Mesodermal cell (in vitro differentiated cells): Measurements from ENCODE around the gene MSMP.

Source experiments
- H3K27ac ChIP-seq: 2 replicates; pipeline ENCODE4 v1.7.0; 2013; ENCODE audit warnings: mild to moderate bottlenecking, low read depth, low read length, moderate library complexity; ENCODE audit not compliant: severe bottlenecking
- H3K36me3 ChIP-seq: 2 replicates; pipeline ENCODE4 v1.7.1; 2013; ENCODE audit warnings: mild to moderate bottlenecking, low read length, moderate library complexity; ENCODE audit not compliant: control insufficient read depth, insufficient read depth
- H3K4me1 ChIP-seq: one replicate; pipeline ENCODE4 v1.7.1; 2013; ENCODE audit warnings: mild to moderate bottlenecking, low read length; ENCODE audit not compliant: insufficient read depth, control insufficient read depth, poor library complexity, severe bottlenecking
- H3K4me3 ChIP-seq: 2 replicates; pipeline ENCODE4 v1.7.0; 2013; ENCODE audit warnings: low read length, control low read depth, mild to moderate bottlenecking; ENCODE audit not compliant: insufficient read depth, poor library complexity, severe bottlenecking; ENCODE audit errors: extremely low read depth
- H3K9me3 ChIP-seq: 2 replicates; pipeline ENCODE4 v1.7.1; 2013; ENCODE audit warnings: mild to moderate bottlenecking, low read length, moderate library complexity; ENCODE audit not compliant: control insufficient read depth
- WGBS, 2 experiments: methylation state at CpG; one replicate each; pipeline ENCODE4 v1.1.5; 2013; ENCODE audit warnings: missing lambda C conversion rate in 2 of 2; ENCODE audit not compliant: insufficient coverage in 2 of 2; 5-methylcytosine and 5-hydroxymethylcytosine counted together

The MSMP gene

GRCh38 chr9:35757226-35757891, 3.3 kb upstream of the MSMP start:
- WGBS, 2 experiments: 3 to 13% methylated on average over 18 to 20 of the region's 20 CpGs
- peak overlapping the region; percentile 73 for H3K27ac ChIP-seq
- peaks cover 27% of the 10 kb centered on the region for H3K36me3 ChIP-seq
- no peaks in the 10 kb centered on the region for H3K9me3 ChIP-seq
- H3K4me1 ChIP-seq: peaks cover 17% of the 10 kb centered on the region
- H3K4me3 ChIP-seq: peak overlapping the region; percentile 50

DNA sequence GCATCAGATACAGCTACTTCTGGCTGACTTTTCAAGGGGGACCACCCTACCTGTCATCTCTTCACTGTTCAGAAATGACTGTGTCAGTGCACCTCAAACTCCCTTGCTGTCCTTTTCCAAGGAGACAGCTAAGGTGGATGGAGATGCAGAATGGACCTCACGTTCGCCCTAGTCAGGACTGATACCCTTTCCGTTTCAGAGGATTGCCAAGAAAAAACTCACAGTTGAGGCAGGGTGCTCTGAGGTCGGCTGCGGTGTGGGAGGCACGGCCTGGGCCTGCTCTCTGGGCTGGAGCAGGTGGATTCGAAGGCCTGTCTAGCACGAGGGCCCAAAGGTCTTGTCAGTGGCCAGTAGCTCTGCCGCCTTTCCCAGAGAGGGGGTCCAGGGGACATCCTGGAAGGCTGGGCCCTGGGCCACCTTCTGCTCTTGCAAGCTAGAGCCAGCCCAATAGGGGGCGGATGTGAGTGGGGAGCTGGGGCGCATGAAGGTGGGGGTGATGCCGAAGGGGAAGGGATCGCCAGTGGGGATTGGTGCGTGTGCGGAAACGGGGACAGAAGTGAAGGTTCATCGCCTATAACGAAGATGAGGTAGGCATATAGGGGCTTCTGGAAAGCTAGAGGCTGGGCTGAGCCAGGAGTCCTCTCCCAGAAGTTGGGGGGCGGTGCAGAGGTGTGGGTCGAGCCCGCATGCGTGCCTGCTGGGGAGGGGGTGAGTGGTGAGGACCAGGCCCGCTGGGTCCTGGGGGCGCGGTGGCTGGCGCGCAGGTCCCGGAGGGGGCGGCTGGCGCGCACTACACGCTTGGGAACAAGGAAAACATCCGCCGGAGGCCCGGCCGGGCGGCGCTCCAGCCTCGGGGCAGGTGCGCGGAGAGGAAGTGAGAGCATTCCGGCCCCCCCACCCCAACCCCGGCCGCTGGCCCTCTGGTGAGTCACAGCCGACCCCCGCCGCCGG, 2.5 kb upstream of the MSMP start:
- Histone ChIP-seq H3K4me3 (peak overlapping the region; percentile 50), H3K36me3 (peaks cover 34% of the 10 kb centered on the region), H3K27ac (peak overlapping the region; percentile 73), H3K9me3 (no peaks in the 10 kb centered on the region), H3K4me1 (peaks cover 17% of the 10 kb centered on the region)
- 25 to 26% methylated on average over 31 of the region's 48 CpGs for WGBS, 2 experiments

- no peak overlapping the region for H3K27ac ChIP-seq
- H3K36me3 ChIP-seq: peaks cover 34% of the 10 kb centered on the region
- no peaks in the 10 kb centered on the region for H3K9me3 ChIP-seq
- no peak overlapping the region for H3K4me3 ChIP-seq
- WGBS, 2 experiments: 88 to 98% methylated on average over 3 to 4 of the region's 4 CpGs
- peaks cover 20% of the 10 kb centered on the region for H3K4me1 ChIP-seq
These were observed 995 bp upstream of the MSMP start for GRCh38 chr9:35755071-35755470.

DNA sequence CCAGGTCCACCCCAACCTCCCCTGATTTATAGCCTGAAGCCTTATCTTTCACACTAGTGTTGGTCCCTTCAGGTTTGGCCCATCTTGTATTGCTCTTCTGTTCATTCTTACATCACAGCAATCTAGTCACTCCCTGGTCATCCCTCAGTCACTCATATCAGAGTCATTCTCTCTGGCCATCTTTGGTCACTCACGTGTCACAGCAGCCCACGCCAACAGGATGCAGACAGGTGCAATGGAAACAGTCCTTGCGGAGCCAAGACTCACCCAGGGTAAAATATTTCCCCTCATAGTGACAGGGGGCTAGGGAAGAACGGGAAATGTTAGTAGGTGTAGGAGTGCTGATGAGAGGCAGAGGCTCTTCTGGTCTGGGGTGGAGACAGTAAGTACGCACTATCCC, 610 bp downstream of the MSMP start:
- H3K9me3 ChIP-seq: no peaks in the 10 kb centered on the region
- no peak overlapping the region for H3K4me3 ChIP-seq
- H3K36me3 ChIP-seq: peaks cover 34% of the 10 kb centered on the region
- H3K4me1 ChIP-seq: peaks cover 22% of the 10 kb centered on the region
- no peak overlapping the region for H3K27ac ChIP-seq
- 92 to 100% methylated on average over 1 to 3 of the region's 5 CpGs for WGBS, 2 experiments

DNA sequence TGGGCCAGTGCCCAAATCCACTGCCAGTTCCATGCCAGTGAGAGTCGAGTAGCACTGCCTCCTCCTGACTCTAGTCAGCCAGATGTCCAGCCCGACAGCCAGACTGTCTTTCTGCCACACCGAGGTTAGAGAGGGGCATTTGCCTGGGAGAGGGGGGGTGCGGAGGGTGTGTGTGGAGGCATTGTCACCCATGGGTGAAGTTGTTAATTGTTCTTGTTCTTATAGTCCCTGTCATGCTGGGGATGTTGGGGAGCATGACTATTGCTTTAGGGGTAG, 3.9 kb downstream of the MSMP start:
- WGBS, 2 experiments: 95% methylated on average over 3 of the region's 4 CpGs; no CpG with 5 or more reads in 1 of the 2 experiments
- H3K4me3 ChIP-seq: peak overlapping the region; percentile 89

DNA sequence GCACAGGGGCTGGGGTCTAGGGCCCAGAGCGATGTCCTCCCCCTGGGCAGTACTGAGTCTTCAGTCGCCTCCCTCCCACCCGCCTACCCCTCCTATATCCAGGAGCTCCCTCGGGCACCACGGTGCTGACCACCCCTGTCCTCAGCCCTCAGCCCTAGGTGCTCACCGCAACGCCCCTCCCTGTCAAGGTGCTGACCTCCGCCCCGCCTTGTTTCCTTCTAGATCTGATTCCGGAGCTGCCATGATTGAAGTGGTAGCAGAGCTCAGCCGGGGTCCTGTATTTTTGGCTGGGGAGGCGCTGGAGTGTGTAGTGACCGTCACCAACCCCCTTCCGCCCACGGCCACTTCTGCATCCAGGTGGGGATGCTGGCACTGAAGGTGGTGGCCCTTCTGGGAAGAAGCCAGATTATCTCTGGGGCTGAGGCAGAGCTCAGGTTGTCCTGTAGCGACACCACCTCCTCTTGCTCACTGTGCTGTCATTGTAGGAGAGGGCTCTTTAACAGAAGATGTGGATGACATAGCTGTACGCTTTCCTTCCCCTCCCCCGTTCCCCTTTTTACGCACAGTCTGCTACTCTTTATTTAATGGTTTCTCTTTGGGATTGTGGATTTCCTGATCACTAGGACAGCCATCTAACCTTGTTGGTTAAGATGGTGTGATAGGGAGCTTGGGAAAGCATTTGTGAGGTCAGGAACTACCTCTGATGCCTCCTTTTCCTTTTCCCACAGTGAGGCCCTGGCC, 4.4 kb downstream of the MSMP start:
- H3K4me1 ChIP-seq: peaks cover 28% of the 10 kb centered on the region
- H3K27ac ChIP-seq: peak overlapping the region; percentile 60
- H3K9me3 ChIP-seq: no peaks in the 10 kb centered on the region
- WGBS, 2 experiments: 19 to 34% methylated on average over 6 to 7 of the region's 19 CpGs
- H3K4me3 ChIP-seq: peak overlapping the region; percentile 89
- H3K36me3 ChIP-seq: peaks cover 58% of the 10 kb centered on the region

More for the DNA sequence above, 3.9 kb downstream of the MSMP start:
- Histone ChIP-seq H3K4me1 (peaks cover 28% of the 10 kb centered on the region), H3K9me3 (no peaks in the 10 kb centered on the region), H3K27ac (no peak overlapping the region), H3K36me3 (peaks cover 57% of the 10 kb centered on the region)

- peak within 1 kb of the TSS; percentile 89 for H3K4me3 ChIP-seq
- H3K27ac ChIP-seq: peak within 1 kb of the TSS; percentile 60
- WGBS, 2 experiments: 0% methylated on average over 40 to 68 of the region's 69 CpGs
- no peaks in the 10 kb centered on the region for H3K9me3 ChIP-seq
- peaks cover 58% of the 10 kb centered on the region for H3K36me3 ChIP-seq
- H3K4me1 ChIP-seq: peaks cover 30% of the 10 kb centered on the region
These were observed 5.1 kb downstream of the MSMP start, which contains the start of the genes GBA2 and RGP1 for GRCh38 chr9:35748858-35749514. GBA2 (minus strand) TSS chr9:35749228; CDS start chr9:35748704, 524 bp downstream. RGP1 (plus strand) TSS chr9:35749287; CDS start chr9:35749756, 469 bp downstream.

- H3K4me3 ChIP-seq: peak overlapping the region; percentile 89
- peaks cover 28% of the 10 kb centered on the region for H3K4me1 ChIP-seq
- no peaks in the 10 kb centered on the region for H3K9me3 ChIP-seq
- WGBS, 2 experiments: 1% methylated on average over 21 to 23 of the region's 24 CpGs
- H3K36me3 ChIP-seq: peaks cover 58% of the 10 kb centered on the region
- peak overlapping the region; percentile 39 for H3K27ac ChIP-seq
These were observed 5.7 kb downstream of the MSMP start for GRCh38 chr9:35748242-35748857.

DNA sequence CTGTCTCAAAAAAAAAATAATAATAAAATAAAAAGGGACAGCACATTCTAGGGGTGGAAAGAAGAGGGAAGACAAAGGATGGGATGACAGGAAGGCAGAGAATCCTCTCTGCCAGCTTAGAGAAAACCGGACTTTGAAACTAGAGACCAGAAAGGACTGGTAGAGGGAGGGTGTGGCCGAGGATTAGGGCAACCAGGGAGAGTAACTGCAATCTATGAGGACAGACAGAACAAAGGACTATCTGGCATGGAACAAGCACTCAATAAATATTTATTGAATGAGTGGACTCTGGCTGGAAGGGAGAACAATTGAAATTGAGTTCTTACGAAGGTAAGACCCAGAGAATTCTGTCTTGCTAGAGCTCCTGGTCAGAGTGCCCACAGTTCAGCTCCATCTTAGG, 7.5 kb downstream of the MSMP start:
- H3K4me1 ChIP-seq: peaks cover 28% of the 10 kb centered on the region
- H3K27ac ChIP-seq: no peak overlapping the region
- 80 to 84% methylated on average over 3 of the region's 3 CpGs for WGBS, 2 experiments
- peaks cover 58% of the 10 kb centered on the region for H3K36me3 ChIP-seq
- no peaks in the 10 kb centered on the region for H3K9me3 ChIP-seq
- H3K4me3 ChIP-seq: peak overlapping the region; percentile 89

DNA sequence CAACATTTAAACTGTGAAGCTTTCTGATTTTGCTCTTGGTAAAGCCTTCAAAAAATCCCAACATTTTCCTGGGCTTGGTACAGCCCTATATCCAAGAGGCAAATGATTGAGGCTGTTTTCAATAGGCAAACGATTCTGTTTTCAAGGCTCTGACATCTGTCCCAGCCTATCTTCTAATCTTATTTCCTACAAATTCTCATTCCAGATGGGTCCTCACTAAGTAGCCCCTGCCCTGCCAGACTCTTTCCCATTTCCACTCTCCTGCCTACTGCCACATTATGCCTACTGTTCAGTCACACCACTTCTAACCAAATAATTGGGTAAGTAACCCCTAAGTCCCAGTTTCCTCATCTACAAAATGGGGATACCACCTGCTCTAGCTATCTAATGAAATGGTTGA, 8.5 kb downstream of the MSMP start:
- Histone ChIP-seq H3K9me3 (no peaks in the 10 kb centered on the region), H3K27ac (no peak overlapping the region), H3K4me1 (peaks cover 28% of the 10 kb centered on the region), H3K36me3 (peaks cover 67% of the 10 kb centered on the region), H3K4me3 (peak overlapping the region; percentile 89)
- WGBS, 2 experiments: 88 to 100% methylated on average over 1 of the region's 1 CpG
